AG10803 (cell line): ENCODE data around the gene SYT2.
"Not testable (repeated sequence)": the region's sequence is repeated elsewhere in the genome, so short reads cannot be mapped to it uniquely, and the experiment has no call there.

ENCODE experiments used
- DNase-seq: peaks from one replicate; pipeline ENCODE4 v3.0.0; 2010; ENCODE audit warnings: low read depth
- H3K4me3 ChIP-seq: 2 replicates; pipeline ENCODE4 v1.5.1; 2011; ENCODE audit warnings: mild to moderate bottlenecking, low read length, control low read depth
- CTCF ChIP-seq: conservative IDR thresholded peaks from 2 replicates; pipeline ENCODE4 v1.5.1; 2011; ENCODE audit warnings: mild to moderate bottlenecking, low read length, control low read depth, inconsistent platforms

The SYT2 gene

GRCh38 chr1:202742496-202742895 is 32.2 kb upstream of the SYT2 start:
- no peak overlapping the region for H3K4me3 ChIP-seq
- no peak for DNase-seq
- TF ChIP-seq CTCF = no peak

DNA sequence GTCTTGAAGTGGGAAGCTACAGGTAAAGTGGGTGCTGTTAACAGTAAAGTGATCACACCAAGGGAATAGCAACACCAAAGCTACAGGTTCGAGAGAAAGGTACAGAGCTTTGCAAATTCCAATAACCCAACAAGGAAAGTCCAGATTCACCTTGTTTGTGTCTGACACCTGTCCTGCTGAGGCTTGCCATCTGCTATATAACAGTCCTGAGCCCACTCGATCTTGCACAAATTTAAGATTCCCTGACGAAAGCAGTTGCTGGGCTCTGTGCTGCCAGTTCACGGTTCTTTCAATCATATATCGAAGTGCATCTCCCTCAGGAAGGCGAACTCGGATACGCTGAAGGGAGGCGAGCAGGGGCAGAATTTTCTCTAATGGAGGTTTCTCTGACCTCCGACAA is 23.0 kb upstream of the SYT2 start:
- TF ChIP-seq CTCF = no peak
- H3K4me3 ChIP-seq = no peak overlapping the region
- DNase-seq = no peak

DNA sequence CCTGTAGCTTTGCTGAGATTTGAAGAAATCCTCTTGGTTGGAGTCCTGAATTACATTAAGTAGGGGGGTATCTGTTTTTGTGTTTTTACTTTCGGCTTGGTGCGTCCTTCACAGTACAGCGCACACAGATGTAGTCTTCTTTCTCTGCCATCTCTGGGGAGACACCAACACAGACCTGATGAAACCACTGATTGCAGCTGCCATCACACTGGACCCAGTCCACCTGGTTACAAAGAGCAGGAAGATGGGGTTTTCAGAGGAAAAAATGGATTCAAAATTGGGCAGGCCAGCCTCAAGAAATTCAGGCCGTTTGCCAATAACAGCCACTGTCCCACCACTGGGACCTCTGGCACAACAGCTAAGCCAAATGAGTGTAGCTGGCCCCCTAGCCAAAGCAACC is 18.7 kb upstream of the SYT2 start:
- DNase-seq = no peak
- no peak for TF ChIP-seq CTCF
- H3K4me3 ChIP-seq = no peak overlapping the region

DNA sequence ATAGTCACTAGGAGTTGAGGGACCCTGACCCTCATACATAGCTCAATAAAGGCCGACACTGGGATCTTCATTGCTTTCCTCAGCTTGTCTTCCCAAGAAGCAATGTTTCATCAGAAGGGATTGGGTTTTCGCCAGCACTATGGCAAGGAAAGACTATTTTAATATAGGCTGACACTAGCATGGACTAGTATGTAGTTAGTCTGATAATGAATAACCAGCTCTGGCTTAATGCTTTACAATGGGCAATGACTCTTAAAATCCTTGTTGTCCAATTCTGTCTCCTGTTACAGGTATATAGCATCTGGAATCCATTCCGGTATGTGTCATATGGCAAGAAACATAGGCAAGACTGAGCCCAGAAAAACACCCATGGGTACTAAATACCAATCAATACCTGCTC is 15.3 kb upstream of the SYT2 start:
- DNase-seq = no peak
- TF ChIP-seq CTCF = no peak
- H3K4me3 ChIP-seq = no peak overlapping the region

DNA sequence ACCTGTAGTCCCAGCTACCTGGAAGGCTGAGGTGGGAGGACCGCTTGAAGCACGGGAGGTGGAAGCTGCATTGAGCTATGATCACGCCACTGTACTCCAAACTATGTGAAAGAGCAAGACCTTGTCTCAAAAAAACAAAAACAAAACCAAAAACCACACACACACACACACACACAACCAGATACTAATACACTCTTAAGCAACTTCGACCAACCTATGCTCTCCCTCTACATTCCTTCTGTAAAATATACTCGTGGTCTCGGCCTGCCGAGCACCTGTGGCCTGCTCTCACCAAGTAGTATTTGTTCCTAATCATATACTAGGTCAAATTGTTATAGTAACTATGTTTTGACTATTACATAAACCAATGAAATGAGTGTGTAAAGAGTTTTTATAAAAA is 13.5 kb upstream of the SYT2 start:
- H3K4me3 ChIP-seq = no peak overlapping the region
- DNase-seq = no peak
- no peak for TF ChIP-seq CTCF

- not testable (repeated sequence) for H3K4me3 ChIP-seq, DNase-seq
Measured at GRCh38 chr1:202723046-202723445, 12.8 kb upstream of the SYT2 start.

GRCh38 chr1:202716654-202717053 is 6.4 kb upstream of the SYT2 start:
- DNase-seq = no peak
- H3K4me3 ChIP-seq = no peak overlapping the region
- no peak for TF ChIP-seq CTCF

- DNase-seq, H3K4me3 ChIP-seq: not testable (repeated sequence)
Measured at GRCh38 chr1:202714202-202714601, 3.9 kb upstream of the SYT2 start.
